Retinal pigment epithelial cell (primary cell): ENCODE data around the gene MAP3K2.

ENCODE experiments used
- DNase-seq: peaks from one replicate; pipeline ENCODE4 v3.0.0-alpha.2; 2010; ENCODE audit warnings: low read depth
- H3K4me3 ChIP-seq: 2 replicates; pipeline ENCODE4 v1.5.1; 2011; ENCODE audit warnings: mild to moderate bottlenecking, low read length, control low read depth, moderate library complexity
- CTCF ChIP-seq: conservative IDR thresholded peaks from 2 replicates; pipeline ENCODE4 v1.5.1; 2011; ENCODE audit warnings: low read depth, low read length, control low read depth, inconsistent platforms

MAP3K2 gene

GRCh38 chr2:127387655-127388422, at the start of gene MAP3K2:
MAP3K2 (minus strand) TSS chr2:127387975; CDS start chr2:127343129, 44,846 bp downstream.
- H3K4me3 ChIP-seq: peak within 1 kb of the TSS; percentile 93
- DNase-seq: peak; percentile 61
- no peak for TF ChIP-seq CTCF

- H3K4me3 ChIP-seq: no peak overlapping the region
- TF ChIP-seq CTCF: no peak
- DNase-seq: no peak
Measured at GRCh38 chr2:127437056-127437455, 49.3 kb upstream of the MAP3K2 start.

GRCh38 chr2:127434515-127434914, 46.7 kb upstream of the MAP3K2 start:
- TF ChIP-seq CTCF: no peak
- H3K4me3 ChIP-seq: no peak overlapping the region
- DNase-seq: no peak

- DNase-seq: no peak
- TF ChIP-seq CTCF: no peak
- H3K4me3 ChIP-seq: no peak overlapping the region
Measured at GRCh38 chr2:127431408-127432023, 43.7 kb upstream of the MAP3K2 start.

- no peak for TF ChIP-seq CTCF
- no peak overlapping the region for H3K4me3 ChIP-seq
- DNase-seq: no peak
Measured at GRCh38 chr2:127429844-127430425, 42.2 kb upstream of the MAP3K2 start.

- DNase-seq: no peak
- H3K4me3 ChIP-seq: no peak overlapping the region
- no peak for TF ChIP-seq CTCF
Measured at GRCh38 chr2:127429291-127429690, 41.5 kb upstream of the MAP3K2 start.

GRCh38 chr2:127428815-127429109, 41.0 kb upstream of the MAP3K2 start:
- no peak for TF ChIP-seq CTCF
- DNase-seq: no peak
- H3K4me3 ChIP-seq: no peak overlapping the region
